HUDEP-2 (cell line): ENCODE measurements around the gene MIGA2.
A peak's percentile ranks its signal among the peaks of the same experiment; 100 is the strongest.
"Not testable (repeated sequence)": the region's sequence is repeated elsewhere in the genome, so short reads cannot be mapped to it uniquely, and the experiment has no call there.

Source experiments
- DNase-seq, 76 experiments: peaks; one replicate each; lab custom pipeline; 2025; ENCODE audit not compliant: unreplicated experiment in 76 of 76; lab: John Stamatoyannopoulos, UW

Gene MIGA2

GRCh38 chr9:129036241-129036922, at the start of gene MIGA2:
Gene MIGA2, plus strand, starts transcription at chr9:129036626. Its CDS starts 3,969 bp downstream, at chr9:129040595.
- peak in 75 of 76 experiments; percentile 42 to 99 (median 96) for DNase-seq

GRCh38 chr9:128986671-128987070, 49.8 kb upstream of the MIGA2 start:
- no peak for DNase-seq

GRCh38 chr9:128987805-128988204, 48.6 kb upstream of the MIGA2 start:
- no peak for DNase-seq

- peak in 10 of 76 experiments; percentile 3 to 25 (median 6) for DNase-seq
These were observed 43.4 kb upstream of the MIGA2 start for GRCh38 chr9:128992995-128993394.

- DNase-seq = no peak
These were observed 40.6 kb upstream of the MIGA2 start for GRCh38 chr9:128995791-128996190.

GRCh38 chr9:128998462-128998861, 38.0 kb upstream of the MIGA2 start:
- DNase-seq = no peak

GRCh38 chr9:128999581-129000206, 36.7 kb upstream of the MIGA2 start:
- no peak for DNase-seq

- no peak for DNase-seq
These were observed 34.7 kb upstream of the MIGA2 start for GRCh38 chr9:129001504-129002325.

GRCh38 chr9:129002992-129003391, 33.4 kb upstream of the MIGA2 start:
- DNase-seq = no peak

GRCh38 chr9:129004173-129004572, 32.3 kb upstream of the MIGA2 start:
- DNase-seq = not testable (repeated sequence)

- DNase-seq = no peak
These were observed 31.0 kb upstream of the MIGA2 start for GRCh38 chr9:129005336-129005997.

GRCh38 chr9:129006328-129007034, 29.9 kb upstream of the MIGA2 start:
- peak in 71 of 76 experiments; percentile 12 to 82 (median 57) for DNase-seq

- peak in 3 of 76 experiments; percentile 5 to 24 (median 11) for DNase-seq
These were observed 29.2 kb upstream of the MIGA2 start for GRCh38 chr9:129007035-129007765.

GRCh38 chr9:129007766-129008468, 28.5 kb upstream of the MIGA2 start:
- no peak for DNase-seq

GRCh38 chr9:129008469-129008965, 27.9 kb upstream of the MIGA2 start:
- no peak for DNase-seq

GRCh38 chr9:129008986-129009583, 27.3 kb upstream of the MIGA2 start:
- no peak for DNase-seq

GRCh38 chr9:129009584-129010141, 26.8 kb upstream of the MIGA2 start:
- DNase-seq = no peak
